K562 (cell line): Measurements from ENCODE around the gene ACSBG1. TPM values are rescaled to one million over a fixed set of nuclear protein-coding genes. Genes with fewer than 3 reads are reported as not detected.
A peak's percentile ranks its signal among the peaks of the same experiment; 100 is the strongest.

Experiments used
- ATAC-seq: fragments of 200-7000 bp; cut with Tn5 transposase; 3 replicates; pipeline ENCODE4 v1.9.1; 2020; ENCODE audit warnings: moderate library complexity
- BruUV-seq: library from RNA; stranded (reverse); fragments of 400-500 nt; replicated peaks from 2 replicates; lab custom pipeline; 2021; lab: Mats Ljungman, UMichigan
- CTCF ChIA-PET: fragments of 300-600 bp; formaldehyde crosslinking; extraction: SDS; loops from one replicate; lab custom pipeline; 2021; ENCODE audit warnings: low intra/inter-chr PET ratio; lab: Yijun Ruan, JAX
- POLR2A ChIA-PET: fragments of 300-600, 350-650 bp; sonication (Branson Sonifier 250); formaldehyde crosslinking; extraction: SDS; loops from one replicate; lab custom pipeline; 2021; ENCODE audit warnings: antibody characterized with exemption, inconsistent platforms; lab: Yijun Ruan, JAX
- DNase-seq, 4 experiments: peaks; one replicate each; pipeline versions ENCODE4 v3.0.0 to v3.0.0-alpha.2; 2011 to 2018; ENCODE audit warnings: low spot score in 3 of 4, mixed read lengths in 3 of 4; ENCODE audit errors: extremely low read depth in 1 of 4
- FAIRE-seq: peaks from 2 replicates; lab custom pipeline; 2011; peaks lifted over from hg19 to GRCh38; lab: Jason Lieb, UNC
- H2AFZ ChIP-seq: 2 replicates; pipeline ENCODE4 v1.6.0; 2011; ENCODE audit warnings: low read depth, low read length, control low read depth, inconsistent platforms
- H3K27ac ChIP-seq: fragments of 200-600 bp; 3 replicates; pipeline ENCODE4 v1.8.0; 2011; ENCODE audit warnings: low read depth, mild to moderate bottlenecking, control low read depth, inconsistent platforms, low read length, moderate library complexity, mixed read lengths; ENCODE audit errors: extremely low read depth
- H3K27me3 ChIP-seq, 2 experiments: fragments of 300-600 bp in 1 of 2; 2 replicates in 1 of 2; 3 replicates in 1 of 2; pipeline versions ENCODE4 v1.6.0 to v1.8.0; 2011; ENCODE audit warnings: inconsistent platforms in 2 of 2, low read length in 2 of 2, mild to moderate bottlenecking in 1 of 2, mixed read lengths in 1 of 2, moderate library complexity in 1 of 2; ENCODE audit not compliant: control insufficient read depth in 2 of 2, insufficient read depth in 2 of 2
- H3K36me3 ChIP-seq: fragments of 300-600 bp; 3 replicates; pipeline ENCODE4 v1.8.0; 2011; ENCODE audit warnings: mild to moderate bottlenecking, low read length, inconsistent platforms; ENCODE audit not compliant: control insufficient read depth, insufficient read depth
- H3K4me1 ChIP-seq, 2 experiments: fragments of 200-600 bp in 1 of 2; replicated peaks in 1 of 2; 2 replicates in 1 of 2; 3 replicates in 1 of 2; pipeline versions ENCODE4 v1.5.1 to v1.8.0; 2011; ENCODE audit warnings: inconsistent platforms in 2 of 2, low read length in 2 of 2, mild to moderate bottlenecking in 1 of 2, mixed read lengths in 1 of 2, moderate library complexity in 1 of 2; ENCODE audit not compliant: control insufficient read depth in 2 of 2, insufficient read depth in 2 of 2
- H3K4me2 ChIP-seq: 2 replicates; pipeline ENCODE4 v1.6.1; 2011; ENCODE audit warnings: low read length, control low read depth, inconsistent platforms, mixed read lengths; ENCODE audit not compliant: insufficient read depth
- H3K4me3 ChIP-seq: fragments of 200-600 bp; sonication (generic), shearing (Covaris generic); 2 replicates; pipeline ENCODE4 v1.5.1; 2016; ENCODE audit warnings: control low read depth, inconsistent platforms
- H3K79me2 ChIP-seq: fragments of 200-600 bp; 3 replicates; pipeline ENCODE4 v1.8.0; 2011; ENCODE audit warnings: low read length, inconsistent platforms; ENCODE audit not compliant: control insufficient read depth, insufficient read depth
- H3K9ac ChIP-seq, 2 experiments: 2 replicates each; pipeline versions ENCODE4 v1.6.0 to v1.6.1; 2011; ENCODE audit warnings: low read depth in 2 of 2, low read length in 2 of 2, control low read depth in 1 of 2, inconsistent platforms in 1 of 2, mild to moderate bottlenecking in 1 of 2, mixed read lengths in 1 of 2; ENCODE audit not compliant: insufficient read depth in 1 of 2
- H3K9me1 ChIP-seq: one replicate; pipeline ENCODE4 v1.6.0; 2011; ENCODE audit warnings: inconsistent platforms, mild to moderate bottlenecking, low read length, moderate library complexity; ENCODE audit not compliant: control insufficient read depth, insufficient read depth
- H3K9me3 ChIP-seq: replicated peaks from 2 replicates; pipeline ENCODE4 v1.5.1; 2011; ENCODE audit warnings: low read depth, low read length, inconsistent platforms; ENCODE audit not compliant: control insufficient read depth, insufficient read depth
- H4K20me1 ChIP-seq: replicated peaks from 2 replicates; pipeline ENCODE4 v1.6.1; 2011; ENCODE audit warnings: low read length, inconsistent platforms, mixed read lengths; ENCODE audit not compliant: control insufficient read depth, insufficient read depth
- CBFA2T3 ChIP-seq: fragments of 450-650 bp; IDR thresholded peaks from 2 replicates; pipeline ENCODE4 v1.6.1; 2017
- E2F3 ChIP-seq: fragments of 250-450 bp; sonication (Bioruptor Pico); IDR thresholded peaks from 2 replicates; pipeline ENCODE4 v1.4.0; 2020; ENCODE audit warnings: mild to moderate bottlenecking
- GATAD2B ChIP-seq: fragments of 450-650 bp; IDR thresholded peaks from 2 replicates; pipeline ENCODE4 v1.6.1; 2017; ENCODE audit warnings: mild to moderate bottlenecking, borderline replicate concordance
- GTF2B ChIP-seq: IDR thresholded peaks from 2 replicates; pipeline ENCODE4 v1.6.1; 2011; ENCODE audit not compliant: insufficient read length; ENCODE audit errors: extremely low read depth
- MXD1 ChIP-seq: fragments of 250-450 bp; sonication (Bioruptor Pico); IDR thresholded peaks from 2 replicates; pipeline ENCODE4 v1.8.0; 2021; ENCODE audit warnings: borderline replicate concordance, mild to moderate bottlenecking, moderate library complexity; ENCODE audit not compliant: poor library complexity, severe bottlenecking
- NCOR1 ChIP-seq: fragments of 450-650 bp; IDR thresholded peaks from 2 replicates; pipeline ENCODE4 v1.6.1; 2016; ENCODE audit warnings: mild to moderate bottlenecking, moderate library complexity
- SAP30 ChIP-seq: fragments of 200-600 bp; sonication (generic); IDR thresholded peaks from 2 replicates; pipeline ENCODE4 v1.6.1; 2012; ENCODE audit warnings: borderline replicate concordance, low read depth, mild to moderate bottlenecking, moderate library complexity, low read length, control low read depth, inconsistent platforms; ENCODE audit not compliant: insufficient read depth, poor library complexity, severe bottlenecking
- STAT5A ChIP-seq: IDR thresholded peaks from 2 replicates; pipeline ENCODE4 v1.6.1; 2012; ENCODE audit warnings: low read length, inconsistent platforms, borderline replicate concordance
- TCF3 ChIP-seq: sonication (generic); formaldehyde crosslinking; IDR thresholded peaks from 2 replicates; pipeline ENCODE4 v1.4.0; 2020; ENCODE audit warnings: mild to moderate bottlenecking, missing genetic modification reagents
- TEAD4 ChIP-seq, 2 experiments: sonication (generic) in 1 of 2; formaldehyde crosslinking in 1 of 2; IDR thresholded peaks; 2 replicates each; pipeline versions ENCODE4 v1.6.1 to v1.8.0; 2012 to 2022; ENCODE audit warnings: borderline replicate concordance in 1 of 2, inconsistent platforms in 1 of 2, low read length in 1 of 2, mild to moderate bottlenecking in 1 of 2, missing genetic modification reagents in 1 of 2
- TOE1 ChIP-seq, 2 experiments: fragments of 450-650 bp in 1 of 2; sonication (generic) in 1 of 2; formaldehyde crosslinking in 1 of 2; IDR thresholded peaks; 2 replicates each; pipeline versions ENCODE4 v1.7.1 to v1.8.0; 2016 to 2022; ENCODE audit warnings: borderline replicate concordance in 2 of 2, mild to moderate bottlenecking in 2 of 2, antibody characterized with exemption in 1 of 2, inconsistent platforms in 1 of 2, low read depth in 1 of 2, missing genetic modification reagents in 1 of 2, moderate library complexity in 1 of 2
- XRCC4 ChIP-seq: IDR thresholded peaks from one replicate; pipeline ENCODE4 v1.6.1; 2011; ENCODE audit not compliant: insufficient read depth, insufficient read length; ENCODE audit errors: extremely low read depth
- ZBTB1 ChIP-seq: sonication (generic); formaldehyde crosslinking; IDR thresholded peaks from 2 replicates; pipeline ENCODE4 v1.8.1; 2023; ENCODE audit warnings: missing genetic modification reagents, low read depth, mild to moderate bottlenecking, borderline replicate concordance
- ZC3H8 ChIP-seq: fragments of 450-650 bp; IDR thresholded peaks from 2 replicates; pipeline ENCODE4 v1.6.1; 2017
- ZEB2 ChIP-seq: fragments of 450-650 bp; IDR thresholded peaks from 2 replicates; pipeline ENCODE4 v1.6.1; 2016
- ZFP91 ChIP-seq: sonication (generic); formaldehyde crosslinking; IDR thresholded peaks from 2 replicates; pipeline ENCODE4 v1.8.0; 2022; ENCODE audit warnings: mild to moderate bottlenecking, missing genetic modification reagents
- ZNF449 ChIP-seq: fragments of 250-450 bp; sonication (Bioruptor Pico); IDR thresholded peaks from 2 replicates; pipeline ENCODE4 v1.8.0; 2022; ENCODE audit warnings: moderate library complexity, mild to moderate bottlenecking, inconsistent platforms
- ZNF551 ChIP-seq: fragments of 250-450 bp; sonication (Bioruptor Pico); IDR thresholded peaks from 2 replicates; pipeline ENCODE4 v1.5.0; 2021; ENCODE audit warnings: mild to moderate bottlenecking, moderate library complexity
- WGBS: fragments of 100-300 bp; shearing (Covaris generic); methylation state at CpG from one replicate; pipeline ENCODE4 v1.1.6; 2016; ENCODE audit warnings: low coverage, mixed read lengths; ENCODE audit not compliant: insufficient coverage; ENCODE audit errors: missing lambda C conversion rate; 5-methylcytosine and 5-hydroxymethylcytosine counted together
- in situ Hi-C: fragments of 300-500 bp; cut with MboI; formaldehyde crosslinking; loops from 4 replicates; pipeline ENCODE4 v1.15.0; 2018; ENCODE audit warnings: inconsistent platforms, mixed read lengths
- intact Hi-C: fragments of 100-400 bp; cut with micrococcal nuclease; formaldehyde crosslinking; loops from 2 replicates; pipeline ENCODE4 v1.14.2; 2022
- polyA plus RNA-seq, 8 experiments: library from polyadenylated mRNA; depleted of rRNA in 4 of 8; stranded (reverse) in 5 of 8; unstranded in 3 of 8; fragments of >200 nt; fragmentation: Nextera tagmentation in 2 of 8; fragmentation: Illumina TruSeq in 1 of 8; extraction: Ambion mirVana in 2 of 8; extraction: Trizol in 1 of 8; gene quantifications; 2 replicates each; pipeline versions ENCODE4 v1.2.1 to v1.2.3, GENCODE V29; 2011 to 2014; ENCODE audit warnings: inconsistent platforms in 1 of 8, missing spikeins in 1 of 8
- total RNA-seq, 7 experiments: library from RNA; depleted of rRNA in 6 of 7; stranded (reverse); fragments of >200 nt in 6 of 7; fragmentation: Illumina TruSeq in 2 of 7; extraction: Trizol in 2 of 7; gene quantifications; 2 replicates each; pipeline versions ENCODE4 v1.2.1 to v1.2.3, GENCODE V29; 2011 to 2021; ENCODE audit warnings: low replicate concordance in 1 of 7

The ACSBG1 gene
- total and polyA plus RNA-seq, 9 of the 15 experiments (the other 6 are each of a cell fraction or from before 2014, with no cell fraction given) = 0.36 to 6.4 (median 2.5) TPM

- 0% methylated on average over 1 of the region's 1 CpG for WGBS
- Histone ChIP-seq H3K9me1 (no peaks in the 10 kb centered on the region), H3K27me3 (no peaks in the 10 kb centered on the region), H3K27ac (no peak overlapping the region), H3K4me1 (peaks cover 14 to 21% of the 10 kb centered on the region in 2 experiments), H3K9ac (no peak overlapping the region), H3K4me3 (no peak overlapping the region), H3K36me3 (no peaks in the 10 kb centered on the region), H2AFZ (no peak overlapping the region), H3K79me2 (no peaks in the 10 kb centered on the region), H4K20me1 (no peaks in the 10 kb centered on the region), H3K9me3 (no peaks in the 10 kb centered on the region), H3K4me2 (no peak overlapping the region)
- ChIA-PET CTCF (no interaction called here), POLR2A (interaction anchor here (0.9 kb wide), 1 partner anchor 9 kb away, joined by 3 read pairs; no protein-coding TSS in a partner anchor)
- BruUV-seq = no TSS peak
- peak; percentile 49 for FAIRE-seq
- intact Hi-C loops = no loop called here
- no peak for ATAC-seq
- in situ Hi-C loops = no loop called here
- no peak for DNase-seq
- TF ChIP-seq ZFP91 (no peak), CBFA2T3 (peak; percentile 82), TOE1 (IDR thresholded peaks at IDR 0.05; ENCODE audit: borderline replicate concordance) (no peak), TOE1 (CRISPR knock-in tag; IDR thresholded peaks at IDR 0.05; ENCODE audit: borderline replicate concordance, low read depth) (no peak), SAP30 (no peak), XRCC4 (no peak), E2F3 (CRISPR knock-in tag) (no peak), TCF3 (no peak), GTF2B (no peak), ZNF449 (CRISPR knock-in tag) (no peak), TEAD4 (IDR thresholded peaks at IDR 0.05; ENCODE audit: low read length) (peak; percentile 12; the same call in 1 of the 2 replicates), TEAD4 (CRISPR knock-in tag; IDR thresholded peaks at IDR 0.05; ENCODE audit: borderline replicate concordance) (no peak), ZNF551 (CRISPR knock-in tag) (no peak), STAT5A (peak; percentile 19; the same call in 1 of the 2 replicates), GATAD2B (no peak), NCOR1 (peak; percentile 53), ZEB2 (no peak), MXD1 (CRISPR knock-in tag) (no peak), ZBTB1 (CRISPR knock-in tag) (no peak), ZC3H8 (no peak)
Observed at GRCh38 chr15:78247911-78248310, 13.5 kb upstream of the ACSBG1 start.
